ENCODE data around the gene GBP4. TPM values are rescaled to one million over a fixed set of nuclear protein-coding genes. Genes with fewer than 3 reads are reported as not detected.
A peak's percentile ranks its signal among the peaks of the same experiment; 100 is the strongest.

Gene GBP4
- polyA plus RNA-seq, 1 donor from 2014 or later, result 10.1 TPM

- peaks cover 1 to 12% (median 11%) of the 10 kb centered on the region in 3 donors for H3K4me1 Mint-ChIP-seq
- no peak overlapping the region for H3K27ac Mint-ChIP-seq
- H3K36me3 Mint-ChIP-seq, result peaks cover 5% of the 10 kb centered on the region
- H3K9me3 Mint-ChIP-seq, result no peaks in the 10 kb centered on the region
- no peak overlapping the region for H3K4me3 Mint-ChIP-seq
- H3K27me3 Mint-ChIP-seq, result no peaks in the 10 kb centered on the region
These were observed 7.4 kb downstream of the GBP4 start for GRCh38 chr1:89191314-89191713.

GRCh38 chr1:89190017-89190416, 8.7 kb downstream of the GBP4 start:
- Mint-ChIP-seq H3K27ac (no peak overlapping the region), H3K27me3 (no peaks in the 10 kb centered on the region), H3K9me3 (no peaks in the 10 kb centered on the region), H3K4me1 (peaks cover 0 to 4% (median 3%) of the 10 kb centered on the region in 3 donors), H3K36me3 (peaks cover 3% of the 10 kb centered on the region), H3K4me3 (no peak overlapping the region)

- peaks cover 20% of the 10 kb centered on the region for H3K36me3 Mint-ChIP-seq
- peaks cover 0 to 1% (median 0%) of the 10 kb centered on the region in 3 donors for H3K4me1 Mint-ChIP-seq
- no peak overlapping the region for H3K27ac Mint-ChIP-seq
- no peaks in the 10 kb centered on the region for H3K27me3 Mint-ChIP-seq
- H3K4me3 Mint-ChIP-seq, result no peak overlapping the region
- H3K9me3 Mint-ChIP-seq, result peaks cover under 1 to 4% (median 2%) of the 10 kb centered on the region in 3 donors
These were observed 19.4 kb downstream of the GBP4 start for GRCh38 chr1:89179343-89179742.

- no peaks in the 10 kb centered on the region for H3K27me3 Mint-ChIP-seq
- H3K9me3 Mint-ChIP-seq, result peaks cover 0 to 3% (median 0%) of the 10 kb centered on the region in 3 donors
- H3K36me3 Mint-ChIP-seq, result peaks cover 5% of the 10 kb centered on the region
- peaks cover 0 to 5% (median 1%) of the 10 kb centered on the region in 3 donors for H3K4me1 Mint-ChIP-seq
- no peak overlapping the region for H3K4me3 Mint-ChIP-seq
- H3K27ac Mint-ChIP-seq, result no peak overlapping the region
These were observed 21.8 kb downstream of the GBP4 start for GRCh38 chr1:89176971-89177370.

- Mint-ChIP-seq H3K27ac (no peak within 1 kb of the TSS), H3K9me3 (peaks cover 0 to 3% (median 0%) of the 10 kb centered on the region in 3 donors), H3K4me3 (no peak within 1 kb of the TSS), H3K36me3 (no peaks in the 10 kb centered on the region), H3K27me3 (no peaks in the 10 kb centered on the region), H3K4me1 (peaks cover 6 to 8% (median 7%) of the 10 kb centered on the region in 3 donors)
These were observed 23.0 kb downstream of the GBP4 start, which contains the start of gene GBP7 for GRCh38 chr1:89175601-89176256. TSS of gene GBP7 (minus strand) at chr1:89176003. CDS start at chr1:89171935, 4,068 bp downstream.

GRCh38 chr1:89174491-89174890, 24.3 kb downstream of the GBP4 start:
- no peak overlapping the region for H3K27ac Mint-ChIP-seq
- H3K27me3 Mint-ChIP-seq, result no peaks in the 10 kb centered on the region
- no peak overlapping the region for H3K4me3 Mint-ChIP-seq
- no peaks in the 10 kb centered on the region for H3K36me3 Mint-ChIP-seq
- H3K9me3 Mint-ChIP-seq, result peaks cover 0 to 3% (median 0%) of the 10 kb centered on the region in 3 donors
- peaks cover 7 to 9% (median 8%) of the 10 kb centered on the region in 3 donors for H3K4me1 Mint-ChIP-seq

GRCh38 chr1:89172468-89173143, 26.1 kb downstream of the GBP4 start:
- Mint-ChIP-seq H3K9me3 (peaks cover 0 to 3% (median 0%) of the 10 kb centered on the region in 3 donors), H3K36me3 (no peaks in the 10 kb centered on the region), H3K4me3 (no peak overlapping the region), H3K27ac (no peak overlapping the region), H3K27me3 (no peaks in the 10 kb centered on the region), H3K4me1 (peaks cover 7 to 9% (median 8%) of the 10 kb centered on the region in 3 donors)

- H3K4me3 Mint-ChIP-seq, result peak overlapping the region in 1 of 4 donors; percentile 76
- no peaks in the 10 kb centered on the region for H3K36me3 Mint-ChIP-seq
- peaks cover 8 to 12% (median 12%) of the 10 kb centered on the region in 3 donors for H3K4me1 Mint-ChIP-seq
- H3K9me3 Mint-ChIP-seq, result peaks cover 0 to 3% (median 0%) of the 10 kb centered on the region in 3 donors
- no peaks in the 10 kb centered on the region for H3K27me3 Mint-ChIP-seq
- H3K27ac Mint-ChIP-seq, result no peak overlapping the region
These were observed 27.7 kb downstream of the GBP4 start for GRCh38 chr1:89171067-89171438.

GRCh38 chr1:89170170-89171066, 28.3 kb downstream of the GBP4 start:
- peaks cover 0 to 3% (median 0%) of the 10 kb centered on the region in 3 donors for H3K9me3 Mint-ChIP-seq
- H3K27ac Mint-ChIP-seq, result no peak overlapping the region
- no peaks in the 10 kb centered on the region for H3K27me3 Mint-ChIP-seq
- H3K4me3 Mint-ChIP-seq, result peak overlapping the region in 1 of 4 donors; percentile 76
- H3K36me3 Mint-ChIP-seq, result no peaks in the 10 kb centered on the region
- H3K4me1 Mint-ChIP-seq, result peaks cover 8 to 12% (median 12%) of the 10 kb centered on the region in 3 donors

GRCh38 chr1:89169166-89169565, 29.6 kb downstream of the GBP4 start:
- Mint-ChIP-seq H3K27me3 (peaks cover 2% of the 10 kb centered on the region), H3K4me3 (no peak overlapping the region), H3K27ac (no peak overlapping the region), H3K4me1 (peaks cover 8 to 12% (median 12%) of the 10 kb centered on the region in 3 donors), H3K36me3 (no peaks in the 10 kb centered on the region), H3K9me3 (peaks cover 0 to 3% (median 0%) of the 10 kb centered on the region in 3 donors)

- Mint-ChIP-seq H3K4me3 (no peak overlapping the region), H3K9me3 (no peaks in the 10 kb centered on the region), H3K27ac (no peak overlapping the region), H3K27me3 (peaks cover 2% of the 10 kb centered on the region), H3K4me1 (peaks cover 8 to 12% (median 12%) of the 10 kb centered on the region in 3 donors), H3K36me3 (no peaks in the 10 kb centered on the region)
These were observed 31.0 kb downstream of the GBP4 start for GRCh38 chr1:89167590-89168230.

GRCh38 chr1:89166705-89167104, 32.0 kb downstream of the GBP4 start:
- H3K27ac Mint-ChIP-seq, result no peak overlapping the region
- no peaks in the 10 kb centered on the region for H3K36me3 Mint-ChIP-seq
- peaks cover 3 to 14% (median 12%) of the 10 kb centered on the region in 3 donors for H3K4me1 Mint-ChIP-seq
- peaks cover 2% of the 10 kb centered on the region for H3K27me3 Mint-ChIP-seq
- H3K4me3 Mint-ChIP-seq, result no peak overlapping the region
- H3K9me3 Mint-ChIP-seq, result no peaks in the 10 kb centered on the region

- Mint-ChIP-seq H3K36me3 (no peaks in the 10 kb centered on the region), H3K27me3 (peaks cover 2% of the 10 kb centered on the region), H3K4me3 (no peak overlapping the region), H3K27ac (no peak overlapping the region), H3K9me3 (peaks cover 0 to 3% (median 2%) of the 10 kb centered on the region in 3 donors), H3K4me1 (peaks cover under 1 to 9% (median 6%) of the 10 kb centered on the region in 3 donors)
These were observed 32.9 kb downstream of the GBP4 start for GRCh38 chr1:89165811-89166210.

GRCh38 chr1:89151047-89151446, 47.7 kb downstream of the GBP4 start:
- peaks cover 3% of the 10 kb centered on the region for H3K36me3 Mint-ChIP-seq
- peaks cover under 1 to 3% (median 1%) of the 10 kb centered on the region in 3 donors for H3K9me3 Mint-ChIP-seq
- H3K27me3 Mint-ChIP-seq, result peaks cover 7% of the 10 kb centered on the region
- peaks cover 0 to 4% (median 1%) of the 10 kb centered on the region in 3 donors for H3K4me1 Mint-ChIP-seq
- H3K4me3 Mint-ChIP-seq, result no peak overlapping the region
- H3K27ac Mint-ChIP-seq, result no peak overlapping the region

All from IgD-negative memory B cell (primary cell).